Osteocyte (in vitro differentiated cells): ENCODE results near the gene SLC39A11. TPM values are rescaled to one million over a fixed set of nuclear protein-coding genes. Genes with fewer than 3 reads are reported as not detected.

Experiments
- DNase-seq: peaks from one replicate; pipeline ENCODE4 v3.0.0; 2021; ENCODE audit warnings: mixed read lengths; ENCODE audit not compliant: unreplicated experiment; ENCODE audit errors: extremely low spot score
- H3K27ac Mint-ChIP-seq: one replicate; pipeline ENCODE4 v1.8.0; 2021; ENCODE audit warnings: mild to moderate bottlenecking, mixed read lengths; ENCODE audit not compliant: unreplicated experiment
- H3K27me3 Mint-ChIP-seq: one replicate; pipeline ENCODE4 v1.8.0; 2021; ENCODE audit warnings: mixed read lengths; ENCODE audit not compliant: unreplicated experiment
- H3K36me3 Mint-ChIP-seq: one replicate; pipeline ENCODE4 v1.8.0; 2021; ENCODE audit warnings: mixed read lengths; ENCODE audit not compliant: unreplicated experiment
- H3K4me1 Mint-ChIP-seq: one replicate; pipeline ENCODE4 v1.8.0; 2021; ENCODE audit warnings: mixed read lengths; ENCODE audit not compliant: unreplicated experiment
- H3K4me3 Mint-ChIP-seq: one replicate; pipeline ENCODE4 v1.8.0; 2021; ENCODE audit warnings: mild to moderate bottlenecking, moderate library complexity, mixed read lengths; ENCODE audit not compliant: unreplicated experiment
- H3K9me3 Mint-ChIP-seq: one replicate; pipeline ENCODE4 v1.8.0; 2021; ENCODE audit warnings: mixed read lengths; ENCODE audit not compliant: unreplicated experiment
- CTCF ChIP-seq: fragments of 200-600 bp; sonication (generic); IDR thresholded peaks from 2 replicates; pipeline ENCODE4 v1.5.0; 2021; ENCODE audit warnings: antibody characterized with exemption, mild to moderate bottlenecking, moderate library complexity
- total RNA-seq: library from RNA; stranded (reverse); gene quantifications from 2 replicates; pipeline ENCODE4 v1.2.1, GENCODE V29; 2021

SLC39A11 gene
- total RNA-seq, 1 donor from 2014 or later = 50.2 TPM

- H3K36me3 Mint-ChIP-seq = peaks cover 7% of the 10 kb centered on the region
- H3K27ac Mint-ChIP-seq = no peak overlapping the region
- H3K9me3 Mint-ChIP-seq = no peaks in the 10 kb centered on the region
- no peak for DNase-seq
- H3K27me3 Mint-ChIP-seq = no peaks in the 10 kb centered on the region
- H3K4me3 Mint-ChIP-seq = no peak overlapping the region
- TF ChIP-seq CTCF = no peak
- H3K4me1 Mint-ChIP-seq = peaks cover 31% of the 10 kb centered on the region
Measured at GRCh38 chr17:72950242-72950931, 142.1 kb downstream of the SLC39A11 start.

GRCh38 chr17:72948115-72948514 is 144.4 kb downstream of the SLC39A11 start:
- peaks cover 11% of the 10 kb centered on the region for H3K36me3 Mint-ChIP-seq
- no peak for DNase-seq
- H3K4me3 Mint-ChIP-seq = no peak overlapping the region
- no peak overlapping the region for H3K27ac Mint-ChIP-seq
- H3K9me3 Mint-ChIP-seq = no peaks in the 10 kb centered on the region
- H3K27me3 Mint-ChIP-seq = no peaks in the 10 kb centered on the region
- H3K4me1 Mint-ChIP-seq = peaks cover 13% of the 10 kb centered on the region
- no peak for TF ChIP-seq CTCF

GRCh38 chr17:72947475-72947874 is 145.0 kb downstream of the SLC39A11 start:
- no peak for DNase-seq
- TF ChIP-seq CTCF = no peak
- Mint-ChIP-seq H3K27ac (no peak overlapping the region), H3K4me3 (no peak overlapping the region), H3K4me1 (peaks cover 7% of the 10 kb centered on the region), H3K36me3 (peaks cover 12% of the 10 kb centered on the region), H3K9me3 (no peaks in the 10 kb centered on the region), H3K27me3 (no peaks in the 10 kb centered on the region)

- DNase-seq = no peak
- H3K4me1 Mint-ChIP-seq = peaks cover 4% of the 10 kb centered on the region
- H3K9me3 Mint-ChIP-seq = no peaks in the 10 kb centered on the region
- H3K36me3 Mint-ChIP-seq = peaks cover 14% of the 10 kb centered on the region
- no peak for TF ChIP-seq CTCF
- H3K4me3 Mint-ChIP-seq = no peak overlapping the region
- H3K27ac Mint-ChIP-seq = no peak overlapping the region
- H3K27me3 Mint-ChIP-seq = no peaks in the 10 kb centered on the region
Measured at GRCh38 chr17:72946696-72947095, 145.8 kb downstream of the SLC39A11 start.

- TF ChIP-seq CTCF = no peak
- Mint-ChIP-seq H3K4me1 (peaks cover 2% of the 10 kb centered on the region), H3K27ac (no peak overlapping the region), H3K27me3 (no peaks in the 10 kb centered on the region), H3K36me3 (peaks cover 14% of the 10 kb centered on the region), H3K4me3 (no peak overlapping the region), H3K9me3 (no peaks in the 10 kb centered on the region)
- DNase-seq = no peak
Measured at GRCh38 chr17:72946156-72946555, 146.3 kb downstream of the SLC39A11 start.
